GM21360 (cell line): ENCODE data around the gene CRY2.

Experiments
- ATAC-seq: cut with Tn5 transposase; IDR thresholded peaks from one replicate; pipeline ENCODE4 v1.9.1; 2021; ENCODE audit warnings: mild to moderate bottlenecking, moderate library complexity; ENCODE audit not compliant: unreplicated experiment

Gene CRY2

GRCh38 chr11:45876401-45876800 lies 29.1 kb downstream of the CRY2 start:
- no peak for ATAC-seq

- no peak for ATAC-seq
These were observed 29.9 kb downstream of the CRY2 start for GRCh38 chr11:45877221-45877620.

- no peak for ATAC-seq
These were observed 30.6 kb downstream of the CRY2 start for GRCh38 chr11:45877845-45878244.

- no peak for ATAC-seq
These were observed 32.8 kb downstream of the CRY2 start for GRCh38 chr11:45879803-45880686.

DNA sequence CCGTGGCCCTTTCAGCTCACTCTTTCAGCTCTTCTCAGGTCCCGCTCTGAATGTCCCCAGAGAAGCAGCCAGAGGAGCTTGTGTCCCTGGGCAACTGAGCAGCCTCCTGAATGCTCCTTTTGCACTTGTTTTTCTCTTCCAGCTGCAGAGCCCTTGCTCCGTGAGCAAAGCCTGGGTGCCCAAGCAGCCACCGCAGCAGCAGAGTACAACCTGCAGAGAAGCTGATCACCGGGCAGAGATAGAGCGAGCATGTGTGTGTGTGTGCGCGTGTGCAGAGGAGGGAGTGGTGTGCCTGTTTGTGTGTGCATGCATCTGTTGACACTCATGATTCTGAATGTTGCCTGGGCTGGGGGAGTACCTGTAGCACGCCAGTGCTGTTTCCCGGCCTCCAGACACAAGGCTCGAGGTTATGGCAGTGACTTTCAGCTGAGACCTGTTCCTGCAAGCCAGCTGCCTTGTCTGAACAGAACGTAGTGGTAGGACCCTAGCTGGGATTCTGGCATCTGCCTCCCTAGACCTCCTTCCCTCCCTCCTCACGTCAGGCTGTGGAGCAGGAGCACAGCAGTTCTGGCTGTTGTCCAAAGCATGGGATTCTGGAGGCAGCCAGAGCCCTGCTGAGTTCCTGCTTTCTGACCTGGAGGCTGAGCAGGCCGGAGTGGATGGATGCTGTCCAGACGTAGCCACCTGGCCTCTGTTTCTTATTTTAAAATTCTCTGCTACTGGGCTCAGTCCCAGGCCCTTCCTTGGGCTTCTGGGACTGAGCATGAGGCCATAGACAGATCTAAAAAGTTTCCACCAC lies 33.7 kb downstream of the CRY2 start:
- ATAC-seq, result no peak

DNA sequence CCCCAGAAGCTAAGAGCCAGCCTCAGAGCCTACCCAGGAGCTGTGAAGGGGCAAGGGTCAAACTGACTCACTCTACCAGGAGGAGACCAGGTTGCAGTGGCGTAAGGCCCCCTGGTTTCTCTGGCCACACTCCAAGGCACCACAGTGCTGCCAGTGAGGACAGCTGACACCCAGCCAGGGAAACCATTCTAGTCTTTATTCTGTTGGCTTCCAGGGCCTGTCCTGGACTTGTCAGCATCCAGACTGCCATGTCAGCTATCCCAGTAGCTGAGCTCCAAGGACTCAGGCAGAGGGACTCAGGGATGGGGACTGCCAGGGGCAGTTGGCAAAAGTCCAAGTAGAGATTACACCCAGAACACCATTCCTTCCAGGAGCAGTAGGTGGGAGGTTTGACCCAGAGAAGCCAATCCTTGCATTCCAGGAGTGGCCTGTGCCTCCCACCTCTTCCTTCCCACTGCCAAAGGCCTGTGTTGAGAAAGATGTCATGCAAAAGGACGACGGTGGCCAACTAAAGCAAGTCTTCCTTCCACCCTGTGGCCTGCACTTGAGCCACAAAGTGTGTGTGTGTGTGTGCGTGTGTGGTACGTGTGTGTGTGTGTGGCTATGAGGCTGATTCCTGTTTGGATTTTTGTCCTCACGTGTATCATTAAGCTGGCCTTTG lies 34.6 kb downstream of the CRY2 start:
- ATAC-seq, result no peak

DNA sequence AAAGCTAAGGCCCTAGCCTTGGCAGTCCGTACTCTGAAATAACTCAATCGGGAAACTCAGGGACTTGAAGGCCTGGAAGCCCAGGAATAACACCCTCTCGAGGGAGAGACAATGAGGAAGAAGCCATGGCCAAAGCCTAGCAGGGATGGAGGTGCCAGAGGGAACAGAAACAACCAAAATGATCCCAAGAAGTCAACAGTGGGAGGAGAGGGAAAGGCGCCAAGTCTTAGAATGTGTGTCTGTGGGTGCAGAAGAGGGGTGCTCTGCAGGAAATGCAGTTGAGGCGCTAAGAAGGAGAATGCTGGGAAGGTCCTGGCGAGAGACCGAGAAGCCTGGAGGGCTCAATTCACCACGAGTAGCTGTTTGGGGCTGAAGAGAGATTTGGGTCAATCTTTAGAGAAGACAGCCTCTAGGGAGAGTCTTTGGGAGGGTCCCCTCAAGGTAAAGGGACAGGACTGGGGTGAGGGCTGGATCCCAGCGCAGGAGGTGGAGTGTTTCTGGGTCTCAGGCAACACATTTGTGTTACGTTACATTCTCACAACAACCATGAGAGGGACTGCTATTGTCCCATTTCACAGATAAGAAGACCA lies 37.4 kb downstream of the CRY2 start:
- no peak for ATAC-seq

GRCh38 chr11:45885274-45885920 lies 38.1 kb downstream of the CRY2 start, which contains the start of gene MAPK8IP1:
MAPK8IP1 (plus strand) TSS chr11:45885651; CDS start chr11:45885821, 170 bp downstream.
- no peak for ATAC-seq

- ATAC-seq, result no peak
These were observed 38.8 kb downstream of the CRY2 start for GRCh38 chr11:45885921-45886721.

DNA sequence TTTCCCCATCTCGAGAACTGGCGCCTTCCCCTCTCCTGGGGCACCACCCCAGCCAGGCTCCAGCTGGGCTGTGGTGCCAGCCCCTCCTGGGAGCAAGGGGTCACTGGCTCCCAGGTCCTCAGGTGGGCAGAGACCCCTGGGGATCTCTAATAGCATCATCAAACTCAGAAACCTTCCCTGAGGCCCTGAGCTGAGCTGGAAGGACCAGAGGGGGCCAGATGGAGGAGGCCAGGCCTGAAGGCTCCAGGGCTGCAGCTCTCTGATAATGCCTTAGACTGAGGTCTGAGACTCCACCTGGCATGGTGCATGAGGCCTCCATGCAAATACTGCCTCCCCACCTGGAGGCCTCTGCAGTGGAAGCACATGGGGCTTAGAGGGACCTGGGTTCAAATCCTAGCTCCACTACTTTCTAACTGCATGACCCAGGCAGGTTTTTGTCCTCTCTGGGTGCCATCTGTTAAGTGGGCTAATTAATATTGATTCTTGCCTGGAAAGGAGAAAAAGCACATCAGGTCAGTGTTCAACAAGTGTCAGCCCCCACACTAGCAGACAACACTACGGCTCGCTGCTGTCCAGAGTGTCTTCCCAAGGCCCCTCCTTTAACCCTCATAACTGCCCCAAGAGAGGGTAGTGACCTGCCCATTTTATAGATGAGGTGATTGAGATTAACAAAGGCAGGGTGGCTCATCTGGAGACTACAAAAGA lies 39.7 kb downstream of the CRY2 start:
- ATAC-seq, result no peak

DNA sequence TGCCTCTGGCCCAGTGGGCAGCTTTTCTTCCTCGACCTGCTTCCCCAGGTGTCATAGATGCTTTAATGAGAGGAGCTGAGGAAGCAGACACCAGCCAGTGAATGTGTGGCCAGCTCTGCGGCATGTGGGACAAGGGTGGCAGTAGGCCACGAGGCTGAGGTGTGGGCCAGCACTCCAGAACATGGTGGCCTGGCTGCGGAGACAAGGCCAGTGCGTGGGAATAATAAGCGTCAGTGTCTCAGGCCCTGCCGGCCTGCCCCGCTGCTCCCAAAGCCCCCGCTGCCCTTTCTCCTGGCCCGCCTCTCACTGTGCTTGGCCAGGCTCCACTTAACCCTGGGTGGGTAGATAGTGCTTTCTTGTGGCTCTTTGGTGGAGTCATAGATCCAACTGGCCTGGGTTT lies 40.3 kb downstream of the CRY2 start:
- no peak for ATAC-seq

GRCh38 chr11:45889555-45889954 lies 42.3 kb downstream of the CRY2 start:
- ATAC-seq, result no peak

- ATAC-seq, result no peak
These were observed 42.7 kb downstream of the CRY2 start for GRCh38 chr11:45889966-45890365.

DNA sequence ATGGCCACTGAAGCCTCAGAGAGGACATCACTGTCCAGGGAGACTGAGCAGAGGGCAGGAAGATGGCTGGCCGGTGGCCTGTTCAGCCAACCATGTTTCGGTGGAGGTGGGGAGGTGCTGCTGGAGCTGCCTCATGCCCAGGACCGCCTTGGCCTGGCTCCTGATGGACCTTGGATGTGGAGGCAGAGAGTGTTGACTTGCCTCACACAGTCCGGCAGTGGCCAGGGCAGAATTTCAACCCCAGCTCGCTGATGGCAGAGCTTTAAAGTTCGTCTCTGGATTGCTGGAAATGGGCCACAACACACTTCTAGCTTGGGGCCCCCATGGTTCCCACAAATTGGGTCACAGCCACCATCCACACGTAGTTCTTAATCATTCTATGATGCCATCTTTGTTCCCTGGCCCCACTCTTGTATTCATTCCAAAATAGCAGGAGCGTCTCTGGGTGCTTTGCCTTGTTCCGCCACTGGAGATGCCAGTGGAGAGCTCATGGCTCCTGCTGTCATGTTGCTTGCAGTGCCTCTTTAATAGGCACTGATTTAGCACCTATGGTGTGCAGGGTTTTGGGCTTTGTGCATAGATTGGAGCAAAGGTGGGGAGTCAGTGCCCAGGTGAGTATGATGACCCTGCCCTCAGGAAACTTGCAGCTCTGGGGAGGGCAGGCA lies 43.7 kb downstream of the CRY2 start:
- no peak for ATAC-seq

DNA sequence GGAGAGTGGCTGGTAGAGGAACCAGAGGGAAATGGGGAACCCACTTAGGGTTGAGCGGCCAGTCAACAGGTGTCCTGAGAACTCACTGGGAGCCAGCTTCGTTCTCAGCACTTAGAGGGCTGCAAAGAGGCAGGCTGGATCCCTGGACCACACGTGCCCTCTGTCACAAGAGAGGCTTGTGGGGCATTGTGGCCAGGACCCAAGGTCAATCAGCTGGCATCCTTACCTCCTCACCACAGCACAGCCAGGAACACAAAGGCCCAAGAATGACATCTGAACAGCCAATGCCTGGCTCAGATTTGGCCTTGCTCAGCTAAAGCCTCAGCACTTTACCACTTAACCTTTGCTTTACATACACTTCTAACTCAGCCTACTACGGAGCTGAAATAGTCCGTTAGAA lies 45.6 kb downstream of the CRY2 start:
- no peak for ATAC-seq

GRCh38 chr11:45894555-45895247 lies 47.4 kb downstream of the CRY2 start:
- no peak for ATAC-seq

GRCh38 chr11:45895553-45896259 lies 48.4 kb downstream of the CRY2 start:
- ATAC-seq, result no peak
